K562 (cell line): ENCODE data around the gene CAPRIN1. TPM values are rescaled to one million over a fixed set of nuclear protein-coding genes. Genes with fewer than 3 reads are reported as not detected.
A peak's percentile ranks its signal among the peaks of the same experiment; 100 is the strongest.

Source experiments
- ATAC-seq: fragments of 200-7000 bp; cut with Tn5 transposase; 3 replicates; pipeline ENCODE4 v1.9.1; 2020; ENCODE audit warnings: moderate library complexity
- BruUV-seq: library from RNA; stranded (reverse); fragments of 400-500 nt; replicated peaks from 2 replicates; lab custom pipeline; 2021; lab: Mats Ljungman, UMichigan
- CTCF ChIA-PET: fragments of 300-600 bp; formaldehyde crosslinking; extraction: SDS; loops from one replicate; lab custom pipeline; 2021; ENCODE audit warnings: low intra/inter-chr PET ratio; lab: Yijun Ruan, JAX
- POLR2A ChIA-PET: fragments of 300-600, 350-650 bp; sonication (Branson Sonifier 250); formaldehyde crosslinking; extraction: SDS; loops from one replicate; lab custom pipeline; 2021; ENCODE audit warnings: antibody characterized with exemption, inconsistent platforms; lab: Yijun Ruan, JAX
- DNase-seq, 4 experiments: peaks; one replicate each; pipeline versions ENCODE4 v3.0.0 to v3.0.0-alpha.2; 2011 to 2018; ENCODE audit warnings: low spot score in 3 of 4, mixed read lengths in 3 of 4; ENCODE audit errors: extremely low read depth in 1 of 4
- FAIRE-seq: peaks from 2 replicates; lab custom pipeline; 2011; peaks lifted over from hg19 to GRCh38; lab: Jason Lieb, UNC
- H2AFZ ChIP-seq: 2 replicates; pipeline ENCODE4 v1.6.0; 2011; ENCODE audit warnings: low read depth, low read length, control low read depth, inconsistent platforms
- H3K27ac ChIP-seq: fragments of 200-600 bp; 3 replicates; pipeline ENCODE4 v1.8.0; 2011; ENCODE audit warnings: low read depth, mild to moderate bottlenecking, control low read depth, inconsistent platforms, low read length, moderate library complexity, mixed read lengths; ENCODE audit errors: extremely low read depth
- H3K27me3 ChIP-seq, 2 experiments: fragments of 300-600 bp in 1 of 2; 2 replicates in 1 of 2; 3 replicates in 1 of 2; pipeline versions ENCODE4 v1.6.0 to v1.8.0; 2011; ENCODE audit warnings: inconsistent platforms in 2 of 2, low read length in 2 of 2, mild to moderate bottlenecking in 1 of 2, mixed read lengths in 1 of 2, moderate library complexity in 1 of 2; ENCODE audit not compliant: control insufficient read depth in 2 of 2, insufficient read depth in 2 of 2
- H3K36me3 ChIP-seq: fragments of 300-600 bp; 3 replicates; pipeline ENCODE4 v1.8.0; 2011; ENCODE audit warnings: mild to moderate bottlenecking, low read length, inconsistent platforms; ENCODE audit not compliant: control insufficient read depth, insufficient read depth
- H3K4me1 ChIP-seq, 2 experiments: fragments of 200-600 bp in 1 of 2; replicated peaks in 1 of 2; 2 replicates in 1 of 2; 3 replicates in 1 of 2; pipeline versions ENCODE4 v1.5.1 to v1.8.0; 2011; ENCODE audit warnings: inconsistent platforms in 2 of 2, low read length in 2 of 2, mild to moderate bottlenecking in 1 of 2, mixed read lengths in 1 of 2, moderate library complexity in 1 of 2; ENCODE audit not compliant: control insufficient read depth in 2 of 2, insufficient read depth in 2 of 2
- H3K4me2 ChIP-seq: 2 replicates; pipeline ENCODE4 v1.6.1; 2011; ENCODE audit warnings: low read length, control low read depth, inconsistent platforms, mixed read lengths; ENCODE audit not compliant: insufficient read depth
- H3K4me3 ChIP-seq: fragments of 200-600 bp; sonication (generic), shearing (Covaris generic); 2 replicates; pipeline ENCODE4 v1.5.1; 2016; ENCODE audit warnings: control low read depth, inconsistent platforms
- H3K79me2 ChIP-seq: fragments of 200-600 bp; 3 replicates; pipeline ENCODE4 v1.8.0; 2011; ENCODE audit warnings: low read length, inconsistent platforms; ENCODE audit not compliant: control insufficient read depth, insufficient read depth
- H3K9ac ChIP-seq, 2 experiments: 2 replicates each; pipeline versions ENCODE4 v1.6.0 to v1.6.1; 2011; ENCODE audit warnings: low read depth in 2 of 2, low read length in 2 of 2, control low read depth in 1 of 2, inconsistent platforms in 1 of 2, mild to moderate bottlenecking in 1 of 2, mixed read lengths in 1 of 2; ENCODE audit not compliant: insufficient read depth in 1 of 2
- H3K9me1 ChIP-seq: one replicate; pipeline ENCODE4 v1.6.0; 2011; ENCODE audit warnings: inconsistent platforms, mild to moderate bottlenecking, low read length, moderate library complexity; ENCODE audit not compliant: control insufficient read depth, insufficient read depth
- H3K9me3 ChIP-seq: replicated peaks from 2 replicates; pipeline ENCODE4 v1.5.1; 2011; ENCODE audit warnings: low read depth, low read length, inconsistent platforms; ENCODE audit not compliant: control insufficient read depth, insufficient read depth
- H4K20me1 ChIP-seq: replicated peaks from 2 replicates; pipeline ENCODE4 v1.6.1; 2011; ENCODE audit warnings: low read length, inconsistent platforms, mixed read lengths; ENCODE audit not compliant: control insufficient read depth, insufficient read depth
- ARID4B ChIP-seq: sonication (generic); formaldehyde crosslinking; IDR thresholded peaks from 2 replicates; pipeline ENCODE4 v1.8.0; 2022; ENCODE audit warnings: mild to moderate bottlenecking, missing genetic modification reagents
- BRD9 ChIP-seq: fragments of 450-650 bp; IDR thresholded peaks from 2 replicates; pipeline ENCODE4 v1.6.1; 2018; ENCODE audit warnings: low read depth; ENCODE audit not compliant: partially characterized antibody
- CCNT2 ChIP-seq: IDR thresholded peaks from 2 replicates; pipeline ENCODE4 v1.6.1; 2011; ENCODE audit warnings: borderline replicate concordance, low read depth, mild to moderate bottlenecking, moderate library complexity, mixed read lengths, low read length; ENCODE audit not compliant: insufficient read length; ENCODE audit errors: extremely low read depth
- CREB3L1 ChIP-seq: fragments of 450-650 bp; IDR thresholded peaks from 2 replicates; pipeline ENCODE4 v1.6.1; 2014; ENCODE audit warnings: low read depth, mild to moderate bottlenecking, moderate library complexity, borderline replicate concordance
- ETS1 ChIP-seq: conservative IDR thresholded peaks from 2 replicates; pipeline ENCODE4 v1.6.1; 2011; ENCODE audit warnings: low read depth, mild to moderate bottlenecking, low read length; ENCODE audit not compliant: control insufficient read depth
- SREBF2 ChIP-seq: sonication (generic); formaldehyde crosslinking; IDR thresholded peaks from 2 replicates; pipeline ENCODE4 v1.4.0; 2020; ENCODE audit warnings: mild to moderate bottlenecking, missing genetic modification reagents
- ZBTB5 ChIP-seq: fragments of 450-650 bp; IDR thresholded peaks from 2 replicates; pipeline ENCODE4 v1.6.1; 2017; ENCODE audit warnings: antibody characterized with exemption
- ZNF639 ChIP-seq, 2 experiments: fragments of 200-800 bp in 1 of 2; sonication (Bioruptor generic) in 1 of 2; sonication (generic) in 1 of 2; formaldehyde crosslinking in 1 of 2; IDR thresholded peaks in 1 of 2; conservative IDR thresholded peaks in 1 of 2; 2 replicates each; pipeline versions ENCODE4 v1.5.0 to v1.6.1; 2016 to 2020; ENCODE audit warnings: missing compliant biosample characterization in 1 of 2, missing genetic modification characterization in 1 of 2, missing genetic modification reagents in 1 of 2
- WGBS: fragments of 100-300 bp; shearing (Covaris generic); methylation state at CpG from one replicate; pipeline ENCODE4 v1.1.6; 2016; ENCODE audit warnings: low coverage, mixed read lengths; ENCODE audit not compliant: insufficient coverage; ENCODE audit errors: missing lambda C conversion rate; 5-methylcytosine and 5-hydroxymethylcytosine counted together
- in situ Hi-C: fragments of 300-500 bp; cut with MboI; formaldehyde crosslinking; loops from 4 replicates; pipeline ENCODE4 v1.15.0; 2018; ENCODE audit warnings: inconsistent platforms, mixed read lengths
- intact Hi-C: fragments of 100-400 bp; cut with micrococcal nuclease; formaldehyde crosslinking; loops from 2 replicates; pipeline ENCODE4 v1.14.2; 2022
- polyA plus RNA-seq, 8 experiments: library from polyadenylated mRNA; depleted of rRNA in 4 of 8; stranded (reverse) in 5 of 8; unstranded in 3 of 8; fragments of >200 nt; fragmentation: Nextera tagmentation in 2 of 8; fragmentation: Illumina TruSeq in 1 of 8; extraction: Ambion mirVana in 2 of 8; extraction: Trizol in 1 of 8; gene quantifications; 2 replicates each; pipeline versions ENCODE4 v1.2.1 to v1.2.3, GENCODE V29; 2011 to 2014; ENCODE audit warnings: inconsistent platforms in 1 of 8, missing spikeins in 1 of 8
- total RNA-seq, 7 experiments: library from RNA; depleted of rRNA in 6 of 7; stranded (reverse); fragments of >200 nt in 6 of 7; fragmentation: Illumina TruSeq in 2 of 7; extraction: Trizol in 2 of 7; gene quantifications; 2 replicates each; pipeline versions ENCODE4 v1.2.1 to v1.2.3, GENCODE V29; 2011 to 2021; ENCODE audit warnings: low replicate concordance in 1 of 7

The CAPRIN1 gene
- total and polyA plus RNA-seq, 9 of the 15 experiments (the other 6 are each of a cell fraction or from before 2014, with no cell fraction given) = 49.6 to 271 (median 244) TPM

GRCh38 chr11:34034053-34034452 lies 17.5 kb upstream of the CAPRIN1 start:
- Histone ChIP-seq H4K20me1 (no peaks in the 10 kb centered on the region), H3K4me2 (no peak overlapping the region), H3K9ac (peak overlapping the region in 1 of 2 experiments; percentile 56; a peak in 1 of 4 replicates), H3K4me3 (no peak overlapping the region), H3K27ac (peak overlapping the region; percentile 44; the same call in 1 of the 3 replicates), H3K27me3 (no peaks in the 10 kb centered on the region), H3K36me3 (no peaks in the 10 kb centered on the region), H3K79me2 (no peaks in the 10 kb centered on the region), H2AFZ (peak overlapping the region; percentile 80; the same call in 1 of the 2 replicates), H3K9me3 (no peaks in the 10 kb centered on the region), H3K4me1 (peaks cover 12 to 13% of the 10 kb centered on the region in 2 experiments), H3K9me1 (no peaks in the 10 kb centered on the region)
- in situ Hi-C loops (no loop called here), intact Hi-C loops (no loop called here)
- no peak for FAIRE-seq
- peak; percentile 90 for ATAC-seq
- DNase-seq = peak; percentile 62 to 78 (median 71)
- CTCF ChIA-PET = no interaction called here
- no TSS peak for BruUV-seq
- POLR2A ChIA-PET = interaction anchor here (0.6 kb wide), 1 partner anchor 16 kb away, joined by 3 read pairs; no protein-coding TSS in a partner anchor
- 4% methylated on average over 2 of the region's 6 CpGs for WGBS
- TF ChIP-seq SREBF2 (CRISPR knock-in tag) = no peak
- no peak for TF ChIP-seq BRD9
- TF ChIP-seq ZNF639 (CRISPR knock-in tag; conservative IDR thresholded peaks at IDR 0.05 in 1 of 2, IDR thresholded peaks at IDR 0.05 in 1 of 2) = no peak
- TF ChIP-seq ETS1 = 0 out of 2 replicates have a peak, but pooled peaks have one; percentile 43
- no peak for TF ChIP-seq ZBTB5
- TF ChIP-seq ARID4B (CRISPR knock-in tag) = no peak
- no peak for TF ChIP-seq CREB3L1
- TF ChIP-seq CCNT2 = no peak
